22Rv1 (cell line): ENCODE results near the gene RNF167.

Source experiments
- H3K27ac ChIP-seq: fragments of 450-650 bp; 2 replicates; pipeline ENCODE4 v1.5.1; 2017
- ZFX ChIP-seq: fragments of 450-650 bp; IDR thresholded peaks from 2 replicates; pipeline ENCODE4 v1.6.1; 2017; ENCODE audit warnings: antibody characterized with exemption, borderline replicate concordance
- TF ChIP-seq, protein P1 (sequence below): fragments of 450-650 bp; IDR thresholded peaks from 2 replicates; pipeline ENCODE4 v1.5.1; 2017; ENCODE audit warnings: mild to moderate bottlenecking

RNF167 gene

DNA sequence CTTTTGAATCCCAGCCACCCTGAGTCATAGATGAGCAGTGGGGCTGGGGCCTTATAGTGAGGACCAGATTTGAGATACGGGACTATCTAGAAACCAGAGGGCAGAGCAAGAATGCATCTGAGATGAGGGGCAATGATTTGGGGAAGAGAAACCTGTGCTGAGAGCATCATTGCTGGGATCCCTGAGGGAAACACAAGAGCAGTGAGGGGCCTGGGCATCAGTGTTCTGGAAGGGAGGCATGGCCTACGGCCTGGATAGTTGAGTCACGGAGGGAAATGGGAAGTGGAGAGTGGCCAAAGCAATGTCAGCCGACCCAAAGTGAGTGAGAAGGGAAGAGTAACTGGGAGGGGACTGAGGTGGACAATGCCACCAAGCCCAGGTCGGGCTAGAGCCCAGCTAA, 42.2 kb downstream of the RNF167 start:
- no peak overlapping the region for H3K27ac ChIP-seq
- no peak for TF ChIP-seq ZFX
- TF ChIP-seq, protein P1, sequence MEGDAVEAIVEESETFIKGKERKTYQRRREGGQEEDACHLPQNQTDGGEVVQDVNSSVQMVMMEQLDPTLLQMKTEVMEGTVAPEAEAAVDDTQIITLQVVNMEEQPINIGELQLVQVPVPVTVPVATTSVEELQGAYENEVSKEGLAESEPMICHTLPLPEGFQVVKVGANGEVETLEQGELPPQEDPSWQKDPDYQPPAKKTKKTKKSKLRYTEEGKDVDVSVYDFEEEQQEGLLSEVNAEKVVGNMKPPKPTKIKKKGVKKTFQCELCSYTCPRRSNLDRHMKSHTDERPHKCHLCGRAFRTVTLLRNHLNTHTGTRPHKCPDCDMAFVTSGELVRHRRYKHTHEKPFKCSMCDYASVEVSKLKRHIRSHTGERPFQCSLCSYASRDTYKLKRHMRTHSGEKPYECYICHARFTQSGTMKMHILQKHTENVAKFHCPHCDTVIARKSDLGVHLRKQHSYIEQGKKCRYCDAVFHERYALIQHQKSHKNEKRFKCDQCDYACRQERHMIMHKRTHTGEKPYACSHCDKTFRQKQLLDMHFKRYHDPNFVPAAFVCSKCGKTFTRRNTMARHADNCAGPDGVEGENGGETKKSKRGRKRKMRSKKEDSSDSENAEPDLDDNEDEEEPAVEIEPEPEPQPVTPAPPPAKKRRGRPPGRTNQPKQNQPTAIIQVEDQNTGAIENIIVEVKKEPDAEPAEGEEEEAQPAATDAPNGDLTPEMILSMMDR: no peak

DNA sequence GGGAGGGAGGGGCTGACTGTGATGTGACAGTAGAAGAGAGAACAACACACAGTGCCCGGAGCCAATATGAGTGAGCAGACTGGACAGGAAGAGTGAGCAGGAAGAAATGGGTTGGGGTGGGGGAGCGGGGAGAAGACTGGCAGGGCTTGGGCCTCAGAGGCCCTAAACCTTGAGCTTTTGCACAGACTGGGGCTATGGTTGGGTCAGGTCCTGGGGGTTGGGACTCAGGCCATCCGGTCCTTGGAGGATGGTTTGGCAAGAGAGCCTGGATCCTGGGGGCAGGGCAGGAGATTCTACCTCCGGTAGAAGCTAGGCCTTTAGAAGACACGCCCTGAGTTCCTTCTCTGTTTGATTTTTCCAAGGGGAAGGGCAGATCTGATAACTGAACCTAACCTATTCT, 46.3 kb downstream of the RNF167 start:
- H3K27ac ChIP-seq: peak overlapping the region; percentile 87
- TF ChIP-seq ZFX: no peak
- TF ChIP-seq, protein P1: no peak

DNA sequence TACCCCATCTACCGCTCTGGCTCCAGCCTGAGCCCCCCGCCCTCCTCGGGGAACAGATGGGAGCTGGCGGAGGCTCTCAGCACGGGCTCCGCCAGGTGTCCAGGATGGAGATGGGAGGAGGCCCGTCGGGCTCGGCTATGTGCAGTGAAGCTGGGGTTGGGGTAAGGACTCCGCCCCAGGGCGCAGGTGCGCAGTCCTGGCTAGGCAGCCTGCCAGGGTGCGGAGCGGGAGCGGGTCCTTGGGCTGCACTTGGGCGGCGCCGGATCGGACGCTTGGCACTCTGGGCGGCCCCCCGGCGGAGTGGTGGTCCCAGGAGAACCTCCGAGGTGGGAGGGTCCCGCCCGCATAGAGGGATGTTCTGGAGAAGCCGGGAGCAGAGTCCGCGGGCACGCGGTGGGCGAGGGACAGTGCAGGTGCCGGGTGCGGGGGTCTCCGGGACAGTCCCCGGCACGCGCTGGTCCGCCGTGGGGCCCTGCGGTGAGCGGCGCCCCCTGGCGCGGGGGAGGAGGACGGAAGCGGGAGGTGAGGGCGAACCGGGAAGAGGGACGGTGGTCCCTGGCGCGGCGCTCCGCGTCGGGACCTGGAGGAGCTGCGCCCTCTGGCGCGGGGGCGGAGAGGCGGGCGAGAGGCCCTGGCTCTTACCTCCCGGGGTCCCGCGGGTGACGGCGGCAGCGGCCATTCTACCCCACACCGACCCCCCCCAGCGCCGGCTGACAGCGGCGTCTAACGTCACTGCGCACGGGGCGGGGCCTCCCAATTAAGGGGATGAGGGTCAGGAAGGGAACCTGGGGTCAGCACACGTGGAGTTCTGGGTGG, 47.1 kb downstream of the RNF167 start, which contains the start of gene CAMTA2:
CAMTA2 (minus strand) TSS at position 725 of the 816 bp plus-strand sequence. CDS start 1,453 bp downstream, outside the sequence.
- H3K27ac ChIP-seq: peak within 1 kb of the TSS; percentile 87
- TF ChIP-seq, protein P1: peak; percentile 86
- no peak for TF ChIP-seq ZFX

DNA sequence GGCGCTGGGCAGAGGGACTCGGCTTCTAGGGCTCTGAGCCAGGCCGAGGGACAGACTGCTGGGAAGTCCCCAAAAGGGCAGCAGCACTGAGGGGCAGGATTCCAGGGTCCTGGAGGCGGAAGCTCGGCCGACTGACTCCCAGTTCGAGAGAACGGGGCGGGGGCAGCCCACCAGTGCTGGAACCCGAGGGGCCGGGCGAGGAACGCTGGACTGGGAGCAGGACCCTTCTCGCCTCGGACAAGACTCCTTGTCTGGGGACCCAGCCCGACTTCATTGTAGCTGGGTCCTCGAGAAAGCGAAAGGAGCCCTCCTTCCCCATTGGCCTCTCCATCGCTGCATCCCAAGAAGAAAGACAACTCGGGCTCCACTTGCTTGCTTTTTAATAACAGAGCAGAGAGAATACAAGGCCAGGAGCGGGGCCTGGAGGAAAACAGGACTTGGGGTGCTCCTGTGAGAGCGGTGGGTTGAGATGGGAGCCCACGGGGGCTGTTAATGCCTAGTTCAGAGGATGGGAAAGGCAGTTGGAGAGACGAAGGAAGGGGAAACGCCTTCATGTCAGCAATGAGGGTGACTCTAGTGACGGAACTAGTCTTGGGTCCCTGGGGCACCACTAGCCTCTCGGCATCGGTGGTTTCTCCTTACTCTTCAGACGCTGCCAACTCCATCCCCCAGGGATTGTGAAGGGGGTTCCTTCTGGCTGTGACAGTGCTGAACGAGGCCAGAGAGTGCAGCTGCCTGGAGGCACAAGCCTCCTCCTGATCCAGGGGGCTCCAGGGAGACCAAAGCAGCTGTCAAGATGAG, 47.9 kb downstream of the RNF167 start:
- peak overlapping the region; percentile 87 for H3K27ac ChIP-seq
- no peak for TF ChIP-seq ZFX
- TF ChIP-seq, protein P1: no peak

DNA sequence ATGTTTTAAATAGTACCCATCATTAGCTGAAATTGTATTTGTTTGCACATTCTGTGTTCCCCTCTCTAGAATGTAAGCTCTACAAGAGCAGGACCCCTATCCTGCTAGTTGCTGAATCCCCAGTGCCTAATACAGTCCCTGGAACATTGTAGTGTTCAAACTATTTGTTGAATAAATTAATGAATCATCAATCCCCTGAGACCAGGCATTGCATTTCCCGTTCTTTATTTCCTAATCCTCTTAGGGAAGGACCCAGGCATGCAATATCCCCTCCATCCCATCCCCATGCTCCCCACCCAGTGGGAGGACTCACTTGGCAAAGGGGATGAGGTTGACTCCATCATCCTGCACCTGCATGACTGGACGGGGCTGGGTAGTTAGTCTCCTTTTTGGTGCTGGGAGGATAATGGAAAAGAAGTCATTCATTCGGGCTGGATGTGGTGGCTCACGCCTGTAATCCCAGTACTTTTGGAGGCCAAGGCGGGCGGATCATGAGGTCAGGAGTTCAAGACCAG, 54.1 kb downstream of the RNF167 start:
- H3K27ac ChIP-seq: no peak overlapping the region
- TF ChIP-seq ZFX: no peak
- TF ChIP-seq, protein P1: no peak
